Activated CD8-positive, alpha-beta T cell treated with anti-CD3 and anti-CD28 coated beads for 36 hours (primary cell): ENCODE results near the gene CTSD. TPM values are rescaled to one million over a fixed set of nuclear protein-coding genes. Genes with fewer than 3 reads are reported as not detected.

ENCODE experiments used
- ATAC-seq: fragments of 200-7000 bp; cut with Tn5 transposase; one replicate; pipeline ENCODE4 v1.10.0; 2021; ENCODE audit warnings: mild to moderate bottlenecking, moderate library complexity
- CTCF ChIA-PET: fragments of 350-600 bp; sonication (Branson Sonifier 250); formaldehyde crosslinking; loops from one replicate; lab custom pipeline; 2021; ENCODE audit warnings: antibody characterized with exemption; lab: Charles Lee
- POLR2A ChIA-PET: fragments of 350-600 bp; sonication (Branson Sonifier 250); formaldehyde crosslinking; loops from one replicate; lab custom pipeline; 2021; ENCODE audit warnings: antibody characterized with exemption; lab: Charles Lee
- DNase-seq: peaks from one replicate; pipeline ENCODE4 v3.0.0-alpha.2; 2020
- H3K27ac Mint-ChIP-seq: one replicate; pipeline ENCODE4 v1.8.0; 2021; ENCODE audit warnings: mild to moderate bottlenecking, mixed read lengths
- H3K27me3 Mint-ChIP-seq: one replicate; pipeline ENCODE4 v1.8.0; 2021; ENCODE audit warnings: mixed read lengths
- H3K36me3 Mint-ChIP-seq: one replicate; pipeline ENCODE4 v1.8.0; 2021; ENCODE audit warnings: low read depth, mixed read lengths
- H3K4me1 Mint-ChIP-seq: one replicate; pipeline ENCODE4 v1.8.0; 2021; ENCODE audit warnings: low read depth, mixed read lengths
- H3K4me3 Mint-ChIP-seq: one replicate; pipeline ENCODE4 v1.8.0; 2021; ENCODE audit warnings: mild to moderate bottlenecking, moderate library complexity, mixed read lengths
- H3K9me3 Mint-ChIP-seq: one replicate; pipeline ENCODE4 v1.8.0; 2021; ENCODE audit warnings: mixed read lengths
- intact Hi-C: fragments of 100-400 bp; cut with micrococcal nuclease; formaldehyde crosslinking; loops from one replicate; pipeline ENCODE4 v1.10.0; 2022
- total RNA-seq, 2 experiments: library from RNA; stranded (reverse); gene quantifications; one replicate each; pipeline ENCODE4 v1.2.3, GENCODE V29; 2021
- TF ChIP-seq, protein P1 (sequence below): fragments of 200-600 bp; IDR thresholded peaks from one replicate; pipeline ENCODE4 v1.8.0; 2022; ENCODE audit warnings: antibody characterized with exemption, mild to moderate bottlenecking

Gene CTSD
- total RNA-seq, 2 experiments from 2014 or later, result 44.9 to 45.6 TPM

DNA sequence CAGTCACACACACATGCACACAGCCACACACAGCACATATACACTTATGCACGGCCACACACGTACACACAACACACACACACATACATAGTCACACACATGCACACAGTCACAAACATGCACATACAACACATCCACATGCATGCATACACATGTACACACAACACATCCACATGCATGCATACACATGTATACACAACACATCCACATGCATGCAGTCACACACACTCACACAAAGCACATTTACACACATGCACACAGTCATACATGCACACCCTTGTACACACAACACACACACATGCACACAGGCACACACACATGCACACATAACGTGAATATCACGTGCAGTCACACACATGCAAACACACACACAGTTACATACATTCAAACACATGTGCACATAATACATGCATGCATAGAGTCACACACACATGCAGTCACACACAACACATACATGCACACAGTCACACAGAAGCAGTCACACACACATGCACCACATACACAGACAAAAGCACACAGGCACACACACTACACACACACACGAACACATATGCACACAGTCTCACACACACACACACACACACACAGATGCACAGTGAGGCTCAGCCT, 32.2 kb downstream of the CTSD start:
- CTCF ChIA-PET, result no interaction called here
- TF ChIP-seq, protein P1, sequence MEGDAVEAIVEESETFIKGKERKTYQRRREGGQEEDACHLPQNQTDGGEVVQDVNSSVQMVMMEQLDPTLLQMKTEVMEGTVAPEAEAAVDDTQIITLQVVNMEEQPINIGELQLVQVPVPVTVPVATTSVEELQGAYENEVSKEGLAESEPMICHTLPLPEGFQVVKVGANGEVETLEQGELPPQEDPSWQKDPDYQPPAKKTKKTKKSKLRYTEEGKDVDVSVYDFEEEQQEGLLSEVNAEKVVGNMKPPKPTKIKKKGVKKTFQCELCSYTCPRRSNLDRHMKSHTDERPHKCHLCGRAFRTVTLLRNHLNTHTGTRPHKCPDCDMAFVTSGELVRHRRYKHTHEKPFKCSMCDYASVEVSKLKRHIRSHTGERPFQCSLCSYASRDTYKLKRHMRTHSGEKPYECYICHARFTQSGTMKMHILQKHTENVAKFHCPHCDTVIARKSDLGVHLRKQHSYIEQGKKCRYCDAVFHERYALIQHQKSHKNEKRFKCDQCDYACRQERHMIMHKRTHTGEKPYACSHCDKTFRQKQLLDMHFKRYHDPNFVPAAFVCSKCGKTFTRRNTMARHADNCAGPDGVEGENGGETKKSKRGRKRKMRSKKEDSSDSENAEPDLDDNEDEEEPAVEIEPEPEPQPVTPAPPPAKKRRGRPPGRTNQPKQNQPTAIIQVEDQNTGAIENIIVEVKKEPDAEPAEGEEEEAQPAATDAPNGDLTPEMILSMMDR, result no peak
- H3K27me3 Mint-ChIP-seq, result peaks cover 8% of the 10 kb centered on the region
- peaks cover 15% of the 10 kb centered on the region for H3K9me3 Mint-ChIP-seq
- ATAC-seq (no peak), DNase-seq (no peak)
- intact Hi-C loops, result no loop called here
- H3K27ac Mint-ChIP-seq, result no peak overlapping the region
- no peak overlapping the region for H3K4me3 Mint-ChIP-seq
- POLR2A ChIA-PET, result no interaction called here
- H3K4me1 Mint-ChIP-seq, result peaks cover 54% of the 10 kb centered on the region
- H3K36me3 Mint-ChIP-seq, result peaks cover 5% of the 10 kb centered on the region

DNA sequence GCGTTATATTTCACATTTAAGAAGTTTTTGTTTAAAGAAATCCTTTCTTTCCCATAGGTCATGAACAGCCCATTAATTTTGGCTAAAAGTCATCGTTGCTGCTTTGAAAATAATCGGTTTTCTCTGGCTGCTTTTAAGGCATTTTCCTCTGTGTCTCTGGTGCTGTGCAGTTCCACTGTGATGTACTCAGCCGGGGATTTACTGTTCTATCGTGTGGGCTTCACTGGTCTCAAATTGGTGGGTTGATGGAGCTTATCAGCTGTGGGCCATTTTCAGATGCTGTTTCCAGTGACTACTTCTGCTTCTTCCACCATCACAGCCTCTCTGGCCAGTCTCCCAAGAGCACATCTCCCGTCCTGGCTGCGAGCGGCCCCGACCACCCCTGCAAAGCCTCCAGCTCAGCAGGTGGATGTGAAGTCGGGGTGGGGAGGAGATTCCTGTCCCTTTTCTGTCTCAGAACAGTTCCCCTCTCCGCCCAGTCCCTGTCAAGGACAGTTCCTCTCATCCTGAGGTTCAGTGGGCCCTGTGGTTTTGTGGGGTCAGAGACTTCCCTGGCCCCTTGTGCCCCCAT, 33.6 kb downstream of the CTSD start:
- no peak overlapping the region for H3K4me3 Mint-ChIP-seq
- CTCF ChIA-PET, result no interaction called here
- peaks cover 57% of the 10 kb centered on the region for H3K4me1 Mint-ChIP-seq
- no peak for ATAC-seq
- TF ChIP-seq, protein P1, result no peak
- POLR2A ChIA-PET, result interaction anchor here (0.5 to 0.9 kb wide), 2 partner anchors 21 to 63 kb away, joined by 3 read pairs; no protein-coding TSS in a partner anchor
- DNase-seq, result no peak
- intact Hi-C loops, result no loop called here
- peaks cover 8% of the 10 kb centered on the region for H3K27me3 Mint-ChIP-seq
- H3K36me3 Mint-ChIP-seq, result no peaks in the 10 kb centered on the region
- peak overlapping the region; percentile 1 for H3K27ac Mint-ChIP-seq
- H3K9me3 Mint-ChIP-seq, result peaks cover 5% of the 10 kb centered on the region

DNA sequence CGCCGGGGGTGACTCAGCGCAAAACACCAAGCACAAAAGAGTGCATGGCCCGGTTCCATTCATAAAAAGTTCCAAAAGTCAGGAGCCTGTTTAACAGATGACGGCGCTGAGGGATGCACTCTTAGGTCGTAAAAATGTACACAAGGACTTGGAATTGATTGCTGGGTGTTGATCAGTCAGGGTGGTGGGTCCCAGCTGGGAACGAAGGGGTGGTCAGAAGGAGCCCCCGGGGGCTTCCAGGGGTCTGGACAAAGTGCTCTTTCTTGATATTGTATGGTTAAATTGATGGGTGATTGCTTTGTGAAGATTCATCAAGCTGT, 34.1 kb downstream of the CTSD start:
- ChIA-PET POLR2A (interaction anchor here (0.9 kb wide), 1 partner anchor 22 kb away, joined by 3 read pairs; no protein-coding TSS in a partner anchor), CTCF (no interaction called here)
- H3K27ac Mint-ChIP-seq, result peak overlapping the region; percentile 85
- intact Hi-C loops, result no loop called here
- peak overlapping the region; percentile 64 for H3K4me3 Mint-ChIP-seq
- H3K4me1 Mint-ChIP-seq, result peaks cover 57% of the 10 kb centered on the region
- TF ChIP-seq, protein P1, result no peak
- no peak for ATAC-seq
- H3K27me3 Mint-ChIP-seq, result peaks cover 8% of the 10 kb centered on the region
- no peaks in the 10 kb centered on the region for H3K36me3 Mint-ChIP-seq
- peaks cover 5% of the 10 kb centered on the region for H3K9me3 Mint-ChIP-seq
- no peak for DNase-seq

DNA sequence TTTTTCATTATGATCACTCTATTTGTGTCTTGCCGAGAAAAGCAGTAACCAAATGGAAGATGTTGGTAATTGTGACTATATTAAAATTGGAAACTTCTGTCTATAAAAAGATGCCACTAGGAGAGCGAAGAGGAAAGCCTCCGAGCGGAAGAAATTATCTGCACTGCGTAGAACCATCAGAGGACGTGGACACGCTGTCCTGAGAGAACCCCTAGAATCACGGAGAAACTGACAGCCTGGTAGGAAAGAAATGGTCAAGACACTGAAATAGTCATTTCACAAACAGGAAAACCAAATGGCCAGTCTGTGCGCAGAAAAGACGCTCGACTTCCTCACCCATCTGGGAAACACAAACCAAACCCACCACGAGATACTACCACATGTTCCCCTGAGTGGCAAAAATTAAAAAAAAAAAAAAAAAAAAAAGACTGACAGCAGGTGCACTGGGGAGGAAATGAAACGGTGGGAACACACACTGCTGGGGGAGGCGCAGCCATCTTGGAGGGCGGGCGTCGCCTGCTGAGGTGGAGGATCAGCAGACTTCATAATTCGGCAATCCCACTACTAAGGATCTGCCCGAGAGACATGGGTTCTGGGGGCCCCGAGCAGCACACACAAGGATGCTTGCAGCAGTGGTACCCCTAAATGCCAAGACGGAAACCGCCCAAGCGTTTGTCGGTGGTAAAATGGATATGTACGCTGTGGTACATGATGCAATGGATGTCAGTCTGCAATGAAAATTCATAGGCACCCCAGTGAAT, 34.6 kb downstream of the CTSD start:
- peaks cover 5% of the 10 kb centered on the region for H3K9me3 Mint-ChIP-seq
- ATAC-seq (peak; percentile 72), DNase-seq (peak; percentile 65)
- TF ChIP-seq, protein P1, result no peak
- ChIA-PET CTCF (no interaction called here), POLR2A (no interaction called here)
- peaks cover 53% of the 10 kb centered on the region for H3K4me1 Mint-ChIP-seq
- no peaks in the 10 kb centered on the region for H3K36me3 Mint-ChIP-seq
- H3K27me3 Mint-ChIP-seq, result peaks cover 8% of the 10 kb centered on the region
- peak overlapping the region; percentile 64 for H3K4me3 Mint-ChIP-seq
- intact Hi-C loops, result no loop called here
- peak overlapping the region; percentile 85 for H3K27ac Mint-ChIP-seq

DNA sequence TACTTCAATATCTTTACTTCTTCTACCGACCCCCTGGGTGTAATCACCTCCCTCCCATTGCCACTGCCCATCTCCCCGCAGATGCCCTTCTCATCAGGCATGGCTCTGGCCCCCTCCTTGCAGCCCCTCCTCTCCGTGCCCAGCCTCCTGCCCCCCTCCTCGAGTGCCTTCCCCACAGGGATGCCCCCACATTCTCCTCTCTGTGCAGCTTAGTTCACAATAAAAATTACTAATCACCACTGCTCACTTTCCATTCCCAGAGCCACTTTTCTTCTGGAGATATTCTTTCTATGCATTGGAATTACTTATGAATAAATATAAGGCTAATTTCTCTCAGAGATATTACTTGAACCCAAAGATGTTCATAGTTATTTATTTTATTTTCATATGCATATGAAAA, 35.4 kb downstream of the CTSD start:
- H3K4me3 Mint-ChIP-seq, result no peak overlapping the region
- H3K9me3 Mint-ChIP-seq, result peaks cover 5% of the 10 kb centered on the region
- ATAC-seq, result no peak
- no peaks in the 10 kb centered on the region for H3K36me3 Mint-ChIP-seq
- POLR2A ChIA-PET, result no interaction called here
- peaks cover 4% of the 10 kb centered on the region for H3K27me3 Mint-ChIP-seq
- CTCF ChIA-PET, result interaction anchor here (2.1 kb wide), 1 partner anchor 76 kb away, joined by 4 read pairs; no protein-coding TSS in a partner anchor
- DNase-seq, result no peak
- H3K27ac Mint-ChIP-seq, result peak overlapping the region; percentile 62
- TF ChIP-seq, protein P1, result no peak
- H3K4me1 Mint-ChIP-seq, result peaks cover 45% of the 10 kb centered on the region
- intact Hi-C loops, result no loop called here
